ENCODE measurements around the gene GRXCR1.

GRCh38 chr4:43049326-43049725 lies 156.8 kb downstream of the GRXCR1 start:
- no peak for TF ChIP-seq CTCF (conservative IDR thresholded peaks at IDR 0.05; ENCODE audit: low read depth, low read length)
- no peak for TF ChIP-seq RAD21 (IDR thresholded peaks at IDR 0.05; ENCODE audit: low read length)
- TF ChIP-seq CHD1 (IDR thresholded peaks at IDR 0.05; ENCODE audit: low read depth, low read length): no peak
- TF ChIP-seq CEBPB (IDR thresholded peaks at IDR 0.05; ENCODE audit: low read depth, low read length): no peak
- TF ChIP-seq POLR2A (IDR thresholded peaks at IDR 0.05; ENCODE audit: low read depth, low read length): no peak
- no peak for TF ChIP-seq MAFK (IDR thresholded peaks at IDR 0.05; ENCODE audit: low read depth, low read length)
- TF ChIP-seq MAZ (IDR thresholded peaks at IDR 0.05; ENCODE audit: borderline replicate concordance, low read depth, low read length): no peak
- TF ChIP-seq RFX5 (IDR thresholded peaks at IDR 0.05; ENCODE audit: low read depth, low read length): no peak
- TF ChIP-seq NFE2L2 (IDR thresholded peaks at IDR 0.05; ENCODE audit: low read depth, low read length): no peak
- TF ChIP-seq ELK1 (IDR thresholded peaks at IDR 0.05; ENCODE audit: borderline replicate concordance, low read depth, low read length): no peak

All from IMR-90 (cell line).